Measurements from ENCODE around the gene ANKFN1.

The ANKFN1 gene

DNA sequence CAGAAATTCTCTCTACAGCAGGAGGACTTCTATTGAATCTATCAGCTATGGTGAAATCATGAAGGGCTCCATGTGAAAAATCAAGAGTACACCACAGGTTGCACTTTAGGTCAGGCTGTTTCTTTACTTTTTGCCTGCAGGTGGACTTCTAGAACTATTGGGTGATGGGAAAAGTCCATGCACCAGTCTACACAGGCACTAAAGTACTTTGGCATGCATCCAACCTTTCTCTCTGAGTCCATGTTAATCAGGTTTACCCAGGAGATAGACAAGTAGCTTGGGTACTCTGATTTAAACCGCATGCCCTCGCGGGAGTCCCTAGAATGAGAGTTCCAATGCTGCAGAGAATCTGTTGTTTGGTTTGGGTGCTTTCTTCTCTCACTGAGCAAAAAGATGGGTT is 9.1 kb upstream of the ANKFN1 start:
- Histone ChIP-seq H3K4me3 (ENCODE audit: low read length, poor library complexity, severe bottlenecking) (no peak overlapping the region), H3K36me3 (ENCODE audit: insufficient read depth, low read length) (no peaks in the 10 kb centered on the region), H3K9me3 (ENCODE audit: insufficient read depth, low read depth, low read length) (no peaks in the 10 kb centered on the region), H3K79me2 (ENCODE audit: insufficient read depth, low read length) (no peaks in the 10 kb centered on the region), H4K20me1 (ENCODE audit: insufficient read depth, low read length, poor library complexity, severe bottlenecking) (no peaks in the 10 kb centered on the region), H3K4me1 (ENCODE audit: insufficient read depth, low read length, poor library complexity, severe bottlenecking) (no peaks in the 10 kb centered on the region), H3K27me3 (ENCODE audit: insufficient read depth, low read length, poor library complexity, severe bottlenecking) (no peaks in the 10 kb centered on the region), H2AFZ (ENCODE audit: low read length) (no peak overlapping the region), H3K4me2 (ENCODE audit: low read depth, low read length, poor library complexity, severe bottlenecking) (no peak overlapping the region), H3K9ac (ENCODE audit: low read depth, low read length, poor library complexity, severe bottlenecking) (no peak overlapping the region), H3K9me2 (replicated peaks; ENCODE audit: low read depth, low read length) (no peaks in the 10 kb centered on the region), H3F3A (ENCODE audit: low read depth) (no peaks in the 10 kb centered on the region)
- TF ChIP-seq EZH2phosphoT487 (IDR thresholded peaks at IDR 0.05; ENCODE audit: borderline replicate concordance), result no peak
- TF ChIP-seq, protein P1, sequence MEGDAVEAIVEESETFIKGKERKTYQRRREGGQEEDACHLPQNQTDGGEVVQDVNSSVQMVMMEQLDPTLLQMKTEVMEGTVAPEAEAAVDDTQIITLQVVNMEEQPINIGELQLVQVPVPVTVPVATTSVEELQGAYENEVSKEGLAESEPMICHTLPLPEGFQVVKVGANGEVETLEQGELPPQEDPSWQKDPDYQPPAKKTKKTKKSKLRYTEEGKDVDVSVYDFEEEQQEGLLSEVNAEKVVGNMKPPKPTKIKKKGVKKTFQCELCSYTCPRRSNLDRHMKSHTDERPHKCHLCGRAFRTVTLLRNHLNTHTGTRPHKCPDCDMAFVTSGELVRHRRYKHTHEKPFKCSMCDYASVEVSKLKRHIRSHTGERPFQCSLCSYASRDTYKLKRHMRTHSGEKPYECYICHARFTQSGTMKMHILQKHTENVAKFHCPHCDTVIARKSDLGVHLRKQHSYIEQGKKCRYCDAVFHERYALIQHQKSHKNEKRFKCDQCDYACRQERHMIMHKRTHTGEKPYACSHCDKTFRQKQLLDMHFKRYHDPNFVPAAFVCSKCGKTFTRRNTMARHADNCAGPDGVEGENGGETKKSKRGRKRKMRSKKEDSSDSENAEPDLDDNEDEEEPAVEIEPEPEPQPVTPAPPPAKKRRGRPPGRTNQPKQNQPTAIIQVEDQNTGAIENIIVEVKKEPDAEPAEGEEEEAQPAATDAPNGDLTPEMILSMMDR (conservative IDR thresholded peaks at IDR 0.05; ENCODE audit: low read length), result no peak

DNA sequence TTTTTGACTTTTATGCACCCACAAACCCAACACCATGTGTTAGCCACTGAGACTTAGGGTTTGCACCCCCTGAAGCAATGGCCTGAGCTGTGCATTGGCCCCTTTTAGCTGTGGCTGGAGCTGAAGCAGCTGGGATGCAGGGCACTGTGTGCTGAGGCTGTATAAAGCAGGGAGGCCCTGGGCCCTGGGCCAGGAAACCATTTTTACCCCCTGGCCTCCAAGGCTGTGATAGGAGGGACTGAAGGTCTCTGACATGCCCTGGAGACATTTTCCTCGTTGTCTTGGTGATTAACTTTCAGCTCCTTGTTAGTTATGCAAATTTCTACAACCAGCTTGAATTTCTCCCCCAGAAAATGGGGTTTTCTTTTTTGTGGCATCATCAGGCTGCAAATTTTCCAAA is 6.7 kb upstream of the ANKFN1 start:
- Histone ChIP-seq H3K36me3 (ENCODE audit: insufficient read depth, low read length) (no peaks in the 10 kb centered on the region), H2AFZ (ENCODE audit: low read length) (no peak overlapping the region), H3K4me3 (ENCODE audit: low read length, poor library complexity, severe bottlenecking) (no peak overlapping the region), H3K27me3 (ENCODE audit: insufficient read depth, low read length, poor library complexity, severe bottlenecking) (no peaks in the 10 kb centered on the region), H3K9me3 (ENCODE audit: insufficient read depth, low read depth, low read length) (no peaks in the 10 kb centered on the region), H3K4me1 (ENCODE audit: insufficient read depth, low read length, poor library complexity, severe bottlenecking) (no peaks in the 10 kb centered on the region), H3K9me2 (replicated peaks; ENCODE audit: low read depth, low read length) (no peaks in the 10 kb centered on the region), H3K79me2 (ENCODE audit: insufficient read depth, low read length) (no peaks in the 10 kb centered on the region), H4K20me1 (ENCODE audit: insufficient read depth, low read length, poor library complexity, severe bottlenecking) (no peaks in the 10 kb centered on the region), H3K9ac (ENCODE audit: low read depth, low read length, poor library complexity, severe bottlenecking) (no peak overlapping the region), H3F3A (ENCODE audit: low read depth) (no peaks in the 10 kb centered on the region), H3K4me2 (ENCODE audit: low read depth, low read length, poor library complexity, severe bottlenecking) (no peak overlapping the region)
- TF ChIP-seq, protein P1 (conservative IDR thresholded peaks at IDR 0.05; ENCODE audit: low read length), result no peak
- no peak for TF ChIP-seq EZH2phosphoT487 (IDR thresholded peaks at IDR 0.05; ENCODE audit: borderline replicate concordance)

- TF ChIP-seq EZH2phosphoT487 (IDR thresholded peaks at IDR 0.05; ENCODE audit: borderline replicate concordance), result no peak
- TF ChIP-seq, protein P1 (conservative IDR thresholded peaks at IDR 0.05; ENCODE audit: low read length), result no peak
- H2AFZ ChIP-seq (ENCODE audit: low read length), result no peak overlapping the region
- no peaks in the 10 kb centered on the region for H3K79me2 ChIP-seq (ENCODE audit: insufficient read depth, low read length)
- no peaks in the 10 kb centered on the region for H3K36me3 ChIP-seq (ENCODE audit: insufficient read depth, low read length)
- no peaks in the 10 kb centered on the region for H4K20me1 ChIP-seq (ENCODE audit: insufficient read depth, low read length, poor library complexity, severe bottlenecking)
- H3K4me2 ChIP-seq (ENCODE audit: low read depth, low read length, poor library complexity, severe bottlenecking), result no peak overlapping the region
- H3K9me3 ChIP-seq (ENCODE audit: insufficient read depth, low read depth, low read length), result no peaks in the 10 kb centered on the region
- H3K9ac ChIP-seq (ENCODE audit: low read depth, low read length, poor library complexity, severe bottlenecking), result no peak overlapping the region
- H3K4me3 ChIP-seq (ENCODE audit: low read length, poor library complexity, severe bottlenecking), result no peak overlapping the region
- no peaks in the 10 kb centered on the region for H3K9me2 ChIP-seq (replicated peaks; ENCODE audit: low read depth, low read length)
- H3K27me3 ChIP-seq (ENCODE audit: insufficient read depth, low read length, poor library complexity, severe bottlenecking), result no peaks in the 10 kb centered on the region
- H3F3A ChIP-seq (ENCODE audit: low read depth), result no peaks in the 10 kb centered on the region
- H3K4me1 ChIP-seq (ENCODE audit: insufficient read depth, low read length, poor library complexity, severe bottlenecking), result no peaks in the 10 kb centered on the region
These were observed 4.9 kb upstream of the ANKFN1 start for GRCh38 chr17:56148333-56148732.

All from Loucy (cell line).